Ishikawa (cell line): ENCODE data around the gene KPNA6.

ENCODE experiments used
- CEBPB ChIP-seq: IDR thresholded peaks from 2 replicates; pipeline ENCODE4 v1.6.1; 2012
- CREB1 ChIP-seq: IDR thresholded peaks from 2 replicates; pipeline ENCODE4 v1.6.1; 2012; ENCODE audit warnings: low read depth
- EGR1 ChIP-seq: IDR thresholded peaks from 2 replicates; pipeline ENCODE4 v1.6.1; 2012
- EP300 ChIP-seq: IDR thresholded peaks from 2 replicates; pipeline ENCODE4 v1.6.1; 2012; ENCODE audit warnings: borderline replicate concordance
- FOXM1 ChIP-seq: IDR thresholded peaks from 2 replicates; pipeline ENCODE4 v1.6.1; 2012; ENCODE audit warnings: low read depth, borderline replicate concordance
- MAX ChIP-seq: IDR thresholded peaks from 2 replicates; pipeline ENCODE4 v1.6.1; 2012
- NFIC ChIP-seq: IDR thresholded peaks from 2 replicates; pipeline ENCODE4 v1.6.1; 2012
- RAD21 ChIP-seq: IDR thresholded peaks from 2 replicates; pipeline ENCODE4 v1.6.1; 2012; ENCODE audit warnings: low read depth
- TAF1 ChIP-seq: IDR thresholded peaks from 2 replicates; pipeline ENCODE4 v1.6.1; 2012; ENCODE audit warnings: low read depth, mild to moderate bottlenecking
- TCF12 ChIP-seq: IDR thresholded peaks from 2 replicates; pipeline ENCODE4 v1.6.1; 2012; ENCODE audit warnings: low read depth
- TEAD4 ChIP-seq: IDR thresholded peaks from 2 replicates; pipeline ENCODE4 v1.6.1; 2012
- YY1 ChIP-seq: IDR thresholded peaks from 2 replicates; pipeline ENCODE4 v1.6.1; 2012; ENCODE audit warnings: low read depth
- ZBTB7A ChIP-seq: IDR thresholded peaks from 2 replicates; pipeline ENCODE4 v1.6.1; 2012; ENCODE audit warnings: low read depth
- TF ChIP-seq, protein P1 (sequence below): IDR thresholded peaks from 2 replicates; pipeline ENCODE4 v1.6.1; 2012; ENCODE audit warnings: low read depth, mild to moderate bottlenecking
- TF ChIP-seq, protein P2 (sequence below): IDR thresholded peaks from 2 replicates; pipeline ENCODE4 v1.6.1; 2012

KPNA6 gene

DNA sequence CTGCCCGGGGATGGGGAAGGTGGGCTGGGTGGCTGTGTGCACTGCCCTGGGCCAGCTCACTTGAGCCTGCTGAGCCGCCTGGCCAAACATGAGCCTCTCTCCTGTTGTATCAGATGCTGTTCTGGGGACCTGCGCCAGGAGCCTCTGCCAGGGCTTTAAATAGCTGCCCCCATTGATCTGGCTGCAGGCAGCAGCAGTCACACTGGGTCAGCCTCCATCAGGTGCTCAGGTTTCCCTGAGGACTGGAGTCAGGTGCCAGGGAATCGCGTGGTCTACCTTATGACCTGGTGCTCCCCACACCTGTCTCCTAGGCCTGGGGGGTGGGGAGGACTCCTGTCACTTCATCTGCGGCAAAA is 91.8 kb downstream of the KPNA6 start:
- TF ChIP-seq EGR1, result no peak
- TF ChIP-seq CREB1, result no peak
- TF ChIP-seq YY1, result no peak
- no peak for TF ChIP-seq EP300
- no peak for TF ChIP-seq MAX
- TF ChIP-seq, protein P1, sequence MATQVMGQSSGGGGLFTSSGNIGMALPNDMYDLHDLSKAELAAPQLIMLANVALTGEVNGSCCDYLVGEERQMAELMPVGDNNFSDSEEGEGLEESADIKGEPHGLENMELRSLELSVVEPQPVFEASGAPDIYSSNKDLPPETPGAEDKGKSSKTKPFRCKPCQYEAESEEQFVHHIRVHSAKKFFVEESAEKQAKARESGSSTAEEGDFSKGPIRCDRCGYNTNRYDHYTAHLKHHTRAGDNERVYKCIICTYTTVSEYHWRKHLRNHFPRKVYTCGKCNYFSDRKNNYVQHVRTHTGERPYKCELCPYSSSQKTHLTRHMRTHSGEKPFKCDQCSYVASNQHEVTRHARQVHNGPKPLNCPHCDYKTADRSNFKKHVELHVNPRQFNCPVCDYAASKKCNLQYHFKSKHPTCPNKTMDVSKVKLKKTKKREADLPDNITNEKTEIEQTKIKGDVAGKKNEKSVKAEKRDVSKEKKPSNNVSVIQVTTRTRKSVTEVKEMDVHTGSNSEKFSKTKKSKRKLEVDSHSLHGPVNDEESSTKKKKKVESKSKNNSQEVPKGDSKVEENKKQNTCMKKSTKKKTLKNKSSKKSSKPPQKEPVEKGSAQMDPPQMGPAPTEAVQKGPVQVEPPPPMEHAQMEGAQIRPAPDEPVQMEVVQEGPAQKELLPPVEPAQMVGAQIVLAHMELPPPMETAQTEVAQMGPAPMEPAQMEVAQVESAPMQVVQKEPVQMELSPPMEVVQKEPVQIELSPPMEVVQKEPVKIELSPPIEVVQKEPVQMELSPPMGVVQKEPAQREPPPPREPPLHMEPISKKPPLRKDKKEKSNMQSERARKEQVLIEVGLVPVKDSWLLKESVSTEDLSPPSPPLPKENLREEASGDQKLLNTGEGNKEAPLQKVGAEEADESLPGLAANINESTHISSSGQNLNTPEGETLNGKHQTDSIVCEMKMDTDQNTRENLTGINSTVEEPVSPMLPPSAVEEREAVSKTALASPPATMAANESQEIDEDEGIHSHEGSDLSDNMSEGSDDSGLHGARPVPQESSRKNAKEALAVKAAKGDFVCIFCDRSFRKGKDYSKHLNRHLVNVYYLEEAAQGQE, result no peak
- no peak for TF ChIP-seq ZBTB7A
- no peak for TF ChIP-seq NFIC
- TF ChIP-seq TCF12, result no peak
- no peak for TF ChIP-seq TEAD4
- TF ChIP-seq FOXM1, result no peak
- TF ChIP-seq, protein P2, sequence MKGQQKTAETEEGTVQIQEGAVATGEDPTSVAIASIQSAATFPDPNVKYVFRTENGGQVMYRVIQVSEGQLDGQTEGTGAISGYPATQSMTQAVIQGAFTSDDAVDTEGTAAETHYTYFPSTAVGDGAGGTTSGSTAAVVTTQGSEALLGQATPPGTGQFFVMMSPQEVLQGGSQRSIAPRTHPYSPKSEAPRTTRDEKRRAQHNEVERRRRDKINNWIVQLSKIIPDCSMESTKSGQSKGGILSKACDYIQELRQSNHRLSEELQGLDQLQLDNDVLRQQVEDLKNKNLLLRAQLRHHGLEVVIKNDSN, result no peak
- no peak for TF ChIP-seq CEBPB
- TF ChIP-seq RAD21, result no peak
- TF ChIP-seq TAF1, result no peak

GRCh38 chr1:32200226-32201010 is 92.6 kb downstream of the KPNA6 start, which contains the start of gene CCDC28B:
Gene CCDC28B, plus strand, starts transcription at chr1:32200595. Its CDS starts 1,341 bp downstream, at chr1:32201936.
- peak; percentile 59 for TF ChIP-seq YY1
- peak; percentile 38; the same call in 1 of the 2 replicates for TF ChIP-seq ZBTB7A
- peak; percentile 28; the same call in 1 of the 2 replicates for TF ChIP-seq EGR1
- TF ChIP-seq, protein P2, result no peak
- peak; percentile 94 for TF ChIP-seq MAX

GRCh38 chr1:32201011-32201855 is 93.4 kb downstream of the KPNA6 start:
- TF ChIP-seq YY1, result no peak
- no peak for TF ChIP-seq FOXM1
- no peak for TF ChIP-seq NFIC
- 0 out of 2 replicates have a peak, but pooled peaks have one; percentile 13 for TF ChIP-seq TAF1

- TF ChIP-seq FOXM1, result no peak
- TF ChIP-seq EGR1, result peak; percentile 28; the same call in 1 of the 2 replicates
These were observed 97.1 kb downstream of the KPNA6 start for GRCh38 chr1:32204943-32205361.

DNA sequence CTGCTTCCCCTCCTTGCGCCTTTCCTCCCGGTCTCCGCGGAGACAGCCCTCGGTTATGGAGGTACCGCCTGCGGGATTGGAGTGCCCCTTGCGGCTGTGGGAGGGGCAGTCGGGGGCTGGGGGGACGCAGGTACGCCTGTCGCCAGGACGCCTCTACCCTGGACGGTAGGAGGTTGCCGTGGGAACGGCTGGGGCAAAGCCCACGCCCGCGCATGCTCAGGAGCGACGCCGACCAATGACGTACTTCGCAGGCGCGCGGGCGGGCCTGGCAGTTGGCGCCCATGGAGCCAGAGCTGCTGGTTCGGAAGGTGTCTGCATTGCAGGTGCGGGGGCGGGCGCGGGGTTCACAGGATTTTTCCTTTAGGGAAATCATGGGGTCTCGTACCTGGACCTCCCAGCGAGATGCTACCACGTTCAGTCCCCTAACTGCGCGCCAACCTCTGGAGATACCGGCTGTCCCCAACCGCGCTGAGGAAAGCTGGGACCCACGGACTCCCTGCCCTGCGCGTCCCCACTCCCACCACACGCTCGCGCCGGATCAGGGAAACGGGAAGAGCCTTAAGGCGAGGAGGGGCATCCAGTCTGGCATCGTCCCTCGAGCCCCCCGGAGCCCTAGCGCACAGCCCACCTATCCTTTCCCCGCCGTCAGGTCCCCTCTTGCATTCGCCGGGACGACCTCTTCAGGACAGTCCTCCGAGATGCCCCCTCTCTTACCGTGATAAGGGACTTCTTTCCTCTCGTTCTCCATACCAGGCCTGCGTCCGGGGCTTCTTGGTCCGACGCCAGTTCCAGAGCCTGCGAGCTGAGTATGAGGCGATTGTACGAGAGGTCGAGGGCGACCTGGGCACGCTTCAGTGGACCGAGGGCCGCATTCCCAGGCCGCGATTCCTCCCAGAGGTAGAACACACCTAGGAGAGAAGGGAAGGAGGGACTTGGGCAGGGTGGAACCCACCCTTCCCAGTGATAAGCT is 97.8 kb downstream of the KPNA6 start, which contains the start of gene IQCC:
IQCC (plus strand) TSS at position 271 of the 970 bp plus-strand sequence; CDS start at position 282, 11 bp downstream.
- TF ChIP-seq CREB1 (peak; percentile 76), CEBPB (no peak), TAF1 (peak; percentile 90), NFIC (no peak; the same call in 1 of the 2 replicates), FOXM1 (no peak), ZBTB7A (0 out of 2 replicates have a peak, but pooled peaks have one; percentile 12), RAD21 (peak; percentile 19; the same call in 1 of the 2 replicates), TCF12 (peak; percentile 24), MAX (peak; percentile 82), EGR1 (peak; percentile 97), EP300 (0 out of 2 replicates have a peak, but pooled peaks have one; percentile 40), TEAD4 (0 out of 2 replicates have a peak, but pooled peaks have one; percentile 13), YY1 (peak; percentile 77)
- TF ChIP-seq, protein P1, result no peak
- TF ChIP-seq, protein P2, result no peak; the same call in 1 of the 2 replicates
